DOHH2 (cell line): ENCODE results near the gene CSNK2B.

Experiments used
- H3F3A ChIP-seq: fragments of 200-600 bp; sonication (generic), shearing (Covaris generic); 2 replicates; pipeline ENCODE4 v1.6.0; 2016; ENCODE audit warnings: antibody characterized with exemption, mild to moderate bottlenecking; ENCODE audit not compliant: control insufficient read depth, insufficient read depth
- H3K27ac ChIP-seq: fragments of 200-600 bp; sonication (generic); 2 replicates; pipeline ENCODE4 v1.5.1; 2014; ENCODE audit warnings: low read depth, mild to moderate bottlenecking, low read length, moderate library complexity
- H3K27me3 ChIP-seq: fragments of 200-600 bp; sonication (generic); 2 replicates; pipeline ENCODE4 v1.6.1; 2014; ENCODE audit warnings: mild to moderate bottlenecking, low read length, mixed read lengths; ENCODE audit not compliant: control insufficient read depth
- H3K36me3 ChIP-seq: fragments of 200-600 bp; sonication (generic); 2 replicates; pipeline ENCODE4 v1.6.1; 2014; ENCODE audit warnings: mild to moderate bottlenecking, low read length, moderate library complexity, mixed read lengths; ENCODE audit not compliant: control insufficient read depth
- H3K4me1 ChIP-seq: fragments of 200-600 bp; sonication (generic); 2 replicates; pipeline ENCODE4 v1.6.1; 2014; ENCODE audit warnings: mild to moderate bottlenecking, low read length, mixed read lengths; ENCODE audit not compliant: control insufficient read depth
- H3K4me2 ChIP-seq: fragments of 200-600 bp; sonication (generic); 2 replicates; pipeline ENCODE4 v1.6.0; 2014; ENCODE audit warnings: mild to moderate bottlenecking, low read length, moderate library complexity
- H3K4me3 ChIP-seq: fragments of 200-600 bp; sonication (generic); 2 replicates; pipeline ENCODE4 v1.5.1; 2014; ENCODE audit warnings: mild to moderate bottlenecking, low read length, mixed read lengths
- H3K79me2 ChIP-seq: fragments of 200-600 bp; sonication (generic); 2 replicates; pipeline ENCODE4 v1.6.1; 2014; ENCODE audit warnings: mild to moderate bottlenecking, low read length, mixed read lengths; ENCODE audit not compliant: control insufficient read depth
- H3K9me2 ChIP-seq: fragments of 200-600 bp; sonication (generic); replicated peaks from 2 replicates; pipeline ENCODE4 v1.6.1; 2014; ENCODE audit warnings: mild to moderate bottlenecking, low read length, mixed read lengths; ENCODE audit not compliant: control insufficient read depth
- H3K9me3 ChIP-seq: fragments of 200-600 bp; sonication (generic); 2 replicates; pipeline ENCODE4 v1.6.1; 2014; ENCODE audit warnings: antibody characterized with exemption, low read length, mixed read lengths; ENCODE audit not compliant: control insufficient read depth, insufficient read depth
- H4K20me1 ChIP-seq: fragments of 200-600 bp; sonication (generic); 2 replicates; pipeline ENCODE4 v1.6.0; 2014; ENCODE audit warnings: low read depth, mild to moderate bottlenecking, antibody characterized with exemption, low read length, moderate library complexity; ENCODE audit not compliant: control insufficient read depth, insufficient read depth
- EZH2phosphoT487 ChIP-seq: fragments of 200-600 bp; sonication (generic); IDR thresholded peaks from 2 replicates; pipeline ENCODE4 v1.6.1; 2017; ENCODE audit warnings: borderline replicate concordance, mild to moderate bottlenecking, antibody characterized with exemption, low read length, moderate library complexity, mixed read lengths
- TF ChIP-seq, protein P1 (sequence below): fragments of 200-600 bp; sonication (generic); IDR thresholded peaks from one replicate; pipeline ENCODE4 v1.5.1; 2014; ENCODE audit warnings: antibody characterized with exemption, mild to moderate bottlenecking, low read depth, low read length; ENCODE audit not compliant: poor library complexity, severe bottlenecking

CSNK2B gene

DNA sequence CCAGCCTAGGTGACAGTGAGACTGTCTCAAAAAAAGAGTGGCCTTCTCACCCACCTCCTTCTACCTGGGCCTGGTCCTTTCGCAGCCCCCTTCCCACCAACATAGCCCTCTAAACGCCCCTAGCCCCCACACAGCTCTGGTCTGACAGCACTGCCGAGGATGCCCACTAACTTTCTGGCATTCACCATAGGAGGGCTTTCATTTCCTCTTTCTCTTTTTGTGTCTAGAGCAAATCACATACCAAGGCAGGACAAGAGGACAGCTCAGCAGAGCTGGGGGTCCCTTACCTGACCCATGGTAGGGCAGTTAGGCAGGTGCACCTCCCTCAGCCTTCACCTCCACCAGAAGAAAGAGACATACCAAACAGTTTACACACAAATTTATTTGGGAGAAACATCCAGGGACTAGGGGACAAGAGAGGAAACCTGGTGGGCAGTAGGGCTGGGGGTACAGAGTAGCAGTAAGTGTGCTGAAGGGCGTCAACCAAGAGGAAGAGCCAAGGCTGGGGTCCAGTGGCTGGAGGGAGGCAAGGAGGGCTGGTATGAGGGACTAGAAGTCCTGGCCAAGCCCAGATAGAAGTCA lies 10.5 kb downstream of the CSNK2B start:
- Histone ChIP-seq H3K36me3 (peaks cover 19% of the 10 kb centered on the region), H3K27me3 (peaks cover 26% of the 10 kb centered on the region), H3K4me2 (no peak overlapping the region), H3K4me1 (peaks cover 12% of the 10 kb centered on the region), H3K27ac (no peak overlapping the region), H3F3A (peaks cover 17% of the 10 kb centered on the region), H3K9me2 (no peaks in the 10 kb centered on the region), H3K4me3 (no peak overlapping the region), H3K9me3 (no peaks in the 10 kb centered on the region), H4K20me1 (no peaks in the 10 kb centered on the region), H3K79me2 (no peaks in the 10 kb centered on the region)
- no peak for TF ChIP-seq EZH2phosphoT487
- TF ChIP-seq, protein P1, sequence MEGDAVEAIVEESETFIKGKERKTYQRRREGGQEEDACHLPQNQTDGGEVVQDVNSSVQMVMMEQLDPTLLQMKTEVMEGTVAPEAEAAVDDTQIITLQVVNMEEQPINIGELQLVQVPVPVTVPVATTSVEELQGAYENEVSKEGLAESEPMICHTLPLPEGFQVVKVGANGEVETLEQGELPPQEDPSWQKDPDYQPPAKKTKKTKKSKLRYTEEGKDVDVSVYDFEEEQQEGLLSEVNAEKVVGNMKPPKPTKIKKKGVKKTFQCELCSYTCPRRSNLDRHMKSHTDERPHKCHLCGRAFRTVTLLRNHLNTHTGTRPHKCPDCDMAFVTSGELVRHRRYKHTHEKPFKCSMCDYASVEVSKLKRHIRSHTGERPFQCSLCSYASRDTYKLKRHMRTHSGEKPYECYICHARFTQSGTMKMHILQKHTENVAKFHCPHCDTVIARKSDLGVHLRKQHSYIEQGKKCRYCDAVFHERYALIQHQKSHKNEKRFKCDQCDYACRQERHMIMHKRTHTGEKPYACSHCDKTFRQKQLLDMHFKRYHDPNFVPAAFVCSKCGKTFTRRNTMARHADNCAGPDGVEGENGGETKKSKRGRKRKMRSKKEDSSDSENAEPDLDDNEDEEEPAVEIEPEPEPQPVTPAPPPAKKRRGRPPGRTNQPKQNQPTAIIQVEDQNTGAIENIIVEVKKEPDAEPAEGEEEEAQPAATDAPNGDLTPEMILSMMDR: no peak

DNA sequence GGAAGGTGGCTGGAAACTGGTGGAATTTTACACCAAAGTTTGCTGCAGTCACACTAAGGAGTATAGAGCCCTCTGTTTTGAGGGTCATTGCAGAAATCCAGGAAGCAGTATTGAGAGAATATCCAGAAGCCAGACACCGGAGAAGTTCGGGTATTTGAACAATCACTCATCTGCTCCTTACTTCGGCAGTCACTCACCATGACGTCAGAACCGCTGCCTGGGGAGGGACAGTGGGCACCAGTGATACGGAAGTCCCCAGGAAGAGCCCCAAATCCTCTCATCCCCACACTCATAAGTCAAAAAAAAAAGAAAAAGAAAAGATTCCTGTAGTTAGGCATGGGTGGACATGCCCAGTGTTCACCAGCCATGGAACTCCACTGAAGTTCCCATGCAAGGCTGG lies 11.0 kb downstream of the CSNK2B start:
- Histone ChIP-seq H3K36me3 (peaks cover 14% of the 10 kb centered on the region), H3K9me3 (no peaks in the 10 kb centered on the region), H3K4me3 (no peak overlapping the region), H4K20me1 (no peaks in the 10 kb centered on the region), H3K79me2 (no peaks in the 10 kb centered on the region), H3K9me2 (no peaks in the 10 kb centered on the region), H3K4me2 (no peak overlapping the region), H3F3A (peaks cover 17% of the 10 kb centered on the region), H3K27me3 (peaks cover 26% of the 10 kb centered on the region), H3K4me1 (peaks cover 16% of the 10 kb centered on the region), H3K27ac (no peak overlapping the region)
- TF ChIP-seq EZH2phosphoT487: no peak
- TF ChIP-seq, protein P1: no peak

DNA sequence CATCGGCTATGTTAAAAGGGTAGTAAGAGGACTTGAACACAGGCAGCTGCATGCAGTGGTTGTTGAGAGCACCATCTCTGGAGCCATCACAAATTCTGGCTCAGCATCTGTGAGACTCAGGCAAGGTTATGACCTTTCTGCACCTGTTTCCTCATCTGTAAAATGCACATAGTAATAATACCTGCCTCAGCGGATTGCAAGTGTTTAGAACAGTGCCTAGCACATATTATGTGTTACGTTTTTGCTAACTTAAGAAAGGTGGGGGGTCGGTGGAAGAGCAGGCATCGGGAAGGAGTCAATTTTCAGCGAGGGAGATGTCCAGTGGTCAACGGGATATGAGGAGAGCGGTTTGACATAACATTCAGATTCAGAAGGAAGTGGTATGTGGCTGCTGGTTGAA lies 12.1 kb downstream of the CSNK2B start:
- Histone ChIP-seq H3K9me3 (no peaks in the 10 kb centered on the region), H3K79me2 (no peaks in the 10 kb centered on the region), H3K27me3 (peaks cover 26% of the 10 kb centered on the region), H3K4me2 (no peak overlapping the region), H4K20me1 (no peaks in the 10 kb centered on the region), H3K27ac (no peak overlapping the region), H3K4me1 (peaks cover 16% of the 10 kb centered on the region), H3K4me3 (no peak overlapping the region), H3K36me3 (peaks cover 4% of the 10 kb centered on the region), H3K9me2 (no peaks in the 10 kb centered on the region), H3F3A (peaks cover 17% of the 10 kb centered on the region)
- TF ChIP-seq EZH2phosphoT487: no peak
- TF ChIP-seq, protein P1: no peak
